ENCODE data around the gene CRISPLD2.

The CRISPLD2 gene

DNA sequence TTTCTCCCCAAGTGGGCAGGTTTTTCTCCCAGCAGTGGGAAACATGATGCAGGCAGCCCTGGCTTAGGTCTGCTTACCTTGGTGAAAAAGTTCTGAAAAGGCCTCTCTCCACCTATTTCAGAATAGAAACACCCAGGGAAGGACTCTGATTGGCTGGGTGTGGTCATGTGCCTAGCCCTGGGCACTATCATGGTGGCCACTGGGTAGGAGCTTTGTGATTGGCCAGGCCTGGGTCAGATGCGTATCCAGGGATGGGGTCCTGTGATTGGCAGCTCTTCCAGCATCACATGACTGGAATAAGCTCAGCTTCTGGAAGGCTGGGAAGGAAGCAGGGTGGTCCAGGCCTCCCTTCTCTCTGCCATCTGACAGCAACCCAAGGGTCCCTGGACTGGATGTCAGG lies 138.0 kb downstream of the CRISPLD2 start:
- no peak for DNase-seq (ENCODE audit: low spot score)

Data from SW480 (cell line).